Measurements from ENCODE around the gene SLC7A6OS.

DNA sequence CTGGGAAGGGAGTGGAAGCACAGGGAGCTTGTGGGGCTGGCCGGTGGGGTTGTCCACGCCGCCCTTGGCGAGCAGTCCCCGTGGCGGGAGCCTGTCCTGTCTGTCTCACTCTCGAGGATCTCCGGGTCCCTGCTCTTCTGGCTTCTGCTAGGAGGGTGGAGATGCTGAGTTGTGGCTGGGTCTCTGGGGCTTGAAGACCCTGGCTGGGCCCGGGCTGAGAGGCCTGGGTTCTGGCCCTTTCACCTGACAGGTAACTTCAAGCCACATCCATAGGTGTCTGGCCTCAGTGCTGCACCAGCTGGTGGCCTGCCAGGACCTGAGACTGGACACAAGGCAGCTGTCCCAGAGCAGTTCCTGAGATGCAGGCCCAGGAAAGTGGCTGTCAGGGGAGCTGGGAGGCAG is 46.8 kb upstream of the SLC7A6OS start:
- TF ChIP-seq POLR2A (IDR thresholded peaks at IDR 0.05; ENCODE audit: low read length) (no peak), GATA1 (IDR thresholded peaks at IDR 0.05; ENCODE audit: low read depth, low read length) (no peak)
